ENCODE data around the gene TNFRSF21. TPM values are rescaled to one million over a fixed set of nuclear protein-coding genes. Genes with fewer than 3 reads are reported as not detected.
"Not testable (repeated sequence)": the region's sequence is repeated elsewhere in the genome, so short reads cannot be mapped to it uniquely, and the experiment has no call there.

The TNFRSF21 gene
- total and polyA plus RNA-seq, 10 of the 15 experiments (the other 5 are each of a cell fraction or from before 2014, with no cell fraction given), result 0.09 to 1.0 (median 0.27) TPM

DNA sequence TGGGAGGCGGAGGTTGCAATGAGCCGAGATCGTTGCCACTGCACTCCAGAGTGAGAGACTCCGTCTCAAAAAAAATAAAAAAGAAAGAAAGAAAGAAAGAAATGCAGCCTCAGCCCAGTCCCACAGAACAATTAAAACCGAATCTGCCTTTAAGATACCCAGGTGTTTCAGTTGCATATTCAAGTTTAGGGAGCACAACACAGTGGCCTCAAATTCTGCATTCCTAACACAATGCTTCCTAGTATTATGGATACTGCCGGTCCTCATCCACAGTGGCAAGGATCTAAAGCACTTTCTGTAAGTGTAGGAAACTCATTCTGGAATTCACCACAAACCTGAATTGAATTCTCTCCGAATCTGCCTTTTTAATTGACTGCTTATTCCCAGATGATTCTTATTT lies 80.5 kb downstream of the TNFRSF21 start (continued):
- TF ChIP-seq, protein P1, sequence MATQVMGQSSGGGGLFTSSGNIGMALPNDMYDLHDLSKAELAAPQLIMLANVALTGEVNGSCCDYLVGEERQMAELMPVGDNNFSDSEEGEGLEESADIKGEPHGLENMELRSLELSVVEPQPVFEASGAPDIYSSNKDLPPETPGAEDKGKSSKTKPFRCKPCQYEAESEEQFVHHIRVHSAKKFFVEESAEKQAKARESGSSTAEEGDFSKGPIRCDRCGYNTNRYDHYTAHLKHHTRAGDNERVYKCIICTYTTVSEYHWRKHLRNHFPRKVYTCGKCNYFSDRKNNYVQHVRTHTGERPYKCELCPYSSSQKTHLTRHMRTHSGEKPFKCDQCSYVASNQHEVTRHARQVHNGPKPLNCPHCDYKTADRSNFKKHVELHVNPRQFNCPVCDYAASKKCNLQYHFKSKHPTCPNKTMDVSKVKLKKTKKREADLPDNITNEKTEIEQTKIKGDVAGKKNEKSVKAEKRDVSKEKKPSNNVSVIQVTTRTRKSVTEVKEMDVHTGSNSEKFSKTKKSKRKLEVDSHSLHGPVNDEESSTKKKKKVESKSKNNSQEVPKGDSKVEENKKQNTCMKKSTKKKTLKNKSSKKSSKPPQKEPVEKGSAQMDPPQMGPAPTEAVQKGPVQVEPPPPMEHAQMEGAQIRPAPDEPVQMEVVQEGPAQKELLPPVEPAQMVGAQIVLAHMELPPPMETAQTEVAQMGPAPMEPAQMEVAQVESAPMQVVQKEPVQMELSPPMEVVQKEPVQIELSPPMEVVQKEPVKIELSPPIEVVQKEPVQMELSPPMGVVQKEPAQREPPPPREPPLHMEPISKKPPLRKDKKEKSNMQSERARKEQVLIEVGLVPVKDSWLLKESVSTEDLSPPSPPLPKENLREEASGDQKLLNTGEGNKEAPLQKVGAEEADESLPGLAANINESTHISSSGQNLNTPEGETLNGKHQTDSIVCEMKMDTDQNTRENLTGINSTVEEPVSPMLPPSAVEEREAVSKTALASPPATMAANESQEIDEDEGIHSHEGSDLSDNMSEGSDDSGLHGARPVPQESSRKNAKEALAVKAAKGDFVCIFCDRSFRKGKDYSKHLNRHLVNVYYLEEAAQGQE (IDR thresholded peaks at IDR 0.05; ENCODE audit: low read depth, low read length), result no peak
- TF ChIP-seq POLR2AphosphoS2 (IDR thresholded peaks at IDR 0.05; ENCODE audit: low read depth, low read length) (no peak), SP1 (IDR thresholded peaks at IDR 0.05; ENCODE audit: low read depth, low read length) (no peak)

- FAIRE-seq; H3K9ac ChIP-seq (ENCODE audit: control insufficient read depth, insufficient read depth, low read length); H3K4me3 ChIP-seq; intact Hi-C loops (cut with micrococcal nuclease; ENCODE audit: unreplicated experiment); BruUV-seq (replicated peaks); H4K20me1 ChIP-seq (ENCODE audit: control insufficient read depth, insufficient read depth); H3K79me2 ChIP-seq (ENCODE audit: control insufficient read depth, insufficient read depth, low read length); H3K27me3 ChIP-seq (replicated peaks in 1 of 2; ENCODE audit: control insufficient read depth in 2 of 2, insufficient read depth in 2 of 2, low read length in 1 of 2); DNase-seq (ENCODE audit: low read depth, low spot score); H3K4me2 ChIP-seq (ENCODE audit: control insufficient read depth, insufficient read depth); H3K4me1 ChIP-seq (ENCODE audit: control insufficient read depth, insufficient read depth, low read length); H2AFZ ChIP-seq (ENCODE audit: control insufficient read depth, low read depth, low read length); H3K9me3 ChIP-seq (replicated peaks; ENCODE audit: control insufficient read depth, insufficient read depth, low read length); H3K36me3 ChIP-seq (ENCODE audit: control insufficient read depth in 2 of 2, insufficient read depth in 2 of 2, low read length in 1 of 2); RAD21 ChIA-PET (ENCODE audit: unreplicated experiment); H3K27ac ChIP-seq (ENCODE audit: control insufficient read depth, insufficient read depth); POLR2A ChIA-PET; ATAC-seq; CTCF ChIA-PET; in situ Hi-C loops (cut with MboI): not testable (repeated sequence)
- SMC1A ChIA-PET (ENCODE audit: uncharacterized antibody, unreplicated experiment), result interaction anchor here (0.9 to 1.1 kb wide), 2 partner anchors 21 to 22 kb away, joined by 3 to 4 read pairs; no protein-coding TSS in a partner anchor
- 26% methylated on average over 3 of the region's 3 CpGs for WGBS (ENCODE audit: insufficient coverage, insufficient replicate concordance, low lambda C conversion rate, missing lambda C conversion rate)
These were observed 81.6 kb downstream of the TNFRSF21 start for GRCh38 chr6:47228093-47228492.

- in situ Hi-C loops (cut with MboI); POLR2A ChIA-PET; H4K20me1 ChIP-seq (ENCODE audit: control insufficient read depth, insufficient read depth); H3K4me1 ChIP-seq (ENCODE audit: control insufficient read depth, insufficient read depth, low read length); H3K27me3 ChIP-seq (replicated peaks in 1 of 2; ENCODE audit: control insufficient read depth in 2 of 2, insufficient read depth in 2 of 2, low read length in 1 of 2); DNase-seq (ENCODE audit: low read depth, low spot score); H2AFZ ChIP-seq (ENCODE audit: control insufficient read depth, low read depth, low read length); H3K9ac ChIP-seq (ENCODE audit: control insufficient read depth, insufficient read depth, low read length); CTCF ChIA-PET; SMC1A ChIA-PET (ENCODE audit: uncharacterized antibody, unreplicated experiment); H3K4me2 ChIP-seq (ENCODE audit: control insufficient read depth, insufficient read depth); ATAC-seq; RAD21 ChIA-PET (ENCODE audit: unreplicated experiment); FAIRE-seq; intact Hi-C loops (cut with micrococcal nuclease; ENCODE audit: unreplicated experiment); H3K27ac ChIP-seq (ENCODE audit: control insufficient read depth, insufficient read depth); BruUV-seq (replicated peaks); H3K79me2 ChIP-seq (ENCODE audit: control insufficient read depth, insufficient read depth, low read length); H3K36me3 ChIP-seq (ENCODE audit: control insufficient read depth in 2 of 2, insufficient read depth in 2 of 2, low read length in 1 of 2); H3K4me3 ChIP-seq; H3K9me3 ChIP-seq (replicated peaks; ENCODE audit: control insufficient read depth, insufficient read depth, low read length): not testable (repeated sequence)
These were observed 86.5 kb downstream of the TNFRSF21 start for GRCh38 chr6:47223251-47223650.
